Measurements from ENCODE around the gene STK17B. TPM values are rescaled to one million over a fixed set of nuclear protein-coding genes. Genes with fewer than 3 reads are reported as not detected.

Gene STK17B
- total RNA-seq, 1 donor from 2014 or later = 89.3 TPM

DNA sequence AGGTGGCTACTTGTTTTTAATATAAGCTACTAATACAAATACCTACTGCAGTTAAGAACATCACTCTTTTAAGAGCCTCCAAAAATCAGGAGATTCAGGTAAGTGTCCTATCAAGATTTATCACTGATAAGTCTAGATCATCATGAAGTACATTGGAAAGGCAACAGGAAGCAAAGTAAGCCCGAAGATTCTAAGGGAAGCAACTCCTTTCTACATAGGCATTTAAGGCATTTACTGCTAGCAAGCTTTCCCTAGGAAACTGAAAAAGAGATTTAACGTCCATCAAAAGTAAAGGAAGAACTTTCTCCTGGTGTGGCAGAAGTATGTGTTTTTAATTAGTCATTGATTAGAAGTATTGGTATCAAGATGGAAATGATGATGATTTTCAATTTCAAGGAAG, 3.7 kb downstream of the STK17B start:
- Mint-ChIP-seq H3K27me3 (ENCODE audit: unreplicated experiment) (no peaks in the 10 kb centered on the region), H3K4me1 (ENCODE audit: unreplicated experiment) (peaks cover 46% of the 10 kb centered on the region), H3K9me3 (ENCODE audit: unreplicated experiment) (no peaks in the 10 kb centered on the region), H3K27ac (ENCODE audit: unreplicated experiment) (peak overlapping the region; percentile 93), H3K36me3 (ENCODE audit: unreplicated experiment) (peaks cover 7% of the 10 kb centered on the region), H3K4me3 (ENCODE audit: unreplicated experiment) (peak overlapping the region; percentile 93)
- TF ChIP-seq, protein P1, sequence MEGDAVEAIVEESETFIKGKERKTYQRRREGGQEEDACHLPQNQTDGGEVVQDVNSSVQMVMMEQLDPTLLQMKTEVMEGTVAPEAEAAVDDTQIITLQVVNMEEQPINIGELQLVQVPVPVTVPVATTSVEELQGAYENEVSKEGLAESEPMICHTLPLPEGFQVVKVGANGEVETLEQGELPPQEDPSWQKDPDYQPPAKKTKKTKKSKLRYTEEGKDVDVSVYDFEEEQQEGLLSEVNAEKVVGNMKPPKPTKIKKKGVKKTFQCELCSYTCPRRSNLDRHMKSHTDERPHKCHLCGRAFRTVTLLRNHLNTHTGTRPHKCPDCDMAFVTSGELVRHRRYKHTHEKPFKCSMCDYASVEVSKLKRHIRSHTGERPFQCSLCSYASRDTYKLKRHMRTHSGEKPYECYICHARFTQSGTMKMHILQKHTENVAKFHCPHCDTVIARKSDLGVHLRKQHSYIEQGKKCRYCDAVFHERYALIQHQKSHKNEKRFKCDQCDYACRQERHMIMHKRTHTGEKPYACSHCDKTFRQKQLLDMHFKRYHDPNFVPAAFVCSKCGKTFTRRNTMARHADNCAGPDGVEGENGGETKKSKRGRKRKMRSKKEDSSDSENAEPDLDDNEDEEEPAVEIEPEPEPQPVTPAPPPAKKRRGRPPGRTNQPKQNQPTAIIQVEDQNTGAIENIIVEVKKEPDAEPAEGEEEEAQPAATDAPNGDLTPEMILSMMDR (IDR thresholded peaks at IDR 0.05) = no peak
- DNase-seq (ENCODE audit: extremely low spot score, unreplicated experiment) = no peak

DNA sequence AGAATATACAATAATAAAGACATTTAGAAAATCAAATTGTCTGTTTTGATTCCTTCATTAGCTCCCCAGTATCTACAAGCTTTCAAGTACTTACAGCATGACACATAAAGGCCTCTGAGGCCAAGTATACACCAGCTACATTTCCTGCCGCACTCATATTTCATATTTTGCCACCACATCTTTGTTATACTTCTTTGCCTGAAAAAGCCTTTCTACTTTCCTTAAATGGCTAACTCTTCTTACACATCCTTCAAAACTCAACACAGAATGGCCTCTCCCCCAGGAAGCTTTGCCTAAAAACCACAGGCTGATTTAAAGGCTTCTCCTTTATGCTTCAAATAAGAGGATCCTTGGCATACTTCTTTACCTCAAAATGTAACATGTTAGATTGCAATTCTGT, 4.5 kb downstream of the STK17B start:
- peak overlapping the region; percentile 93 for H3K4me3 Mint-ChIP-seq (ENCODE audit: unreplicated experiment)
- no peaks in the 10 kb centered on the region for H3K9me3 Mint-ChIP-seq (ENCODE audit: unreplicated experiment)
- peaks cover 14% of the 10 kb centered on the region for H3K36me3 Mint-ChIP-seq (ENCODE audit: unreplicated experiment)
- TF ChIP-seq, protein P1 (IDR thresholded peaks at IDR 0.05) = no peak
- H3K27me3 Mint-ChIP-seq (ENCODE audit: unreplicated experiment) = no peaks in the 10 kb centered on the region
- H3K4me1 Mint-ChIP-seq (ENCODE audit: unreplicated experiment) = peaks cover 51% of the 10 kb centered on the region
- peak overlapping the region; percentile 93 for H3K27ac Mint-ChIP-seq (ENCODE audit: unreplicated experiment)
- no peak for DNase-seq (ENCODE audit: extremely low spot score, unreplicated experiment)

DNA sequence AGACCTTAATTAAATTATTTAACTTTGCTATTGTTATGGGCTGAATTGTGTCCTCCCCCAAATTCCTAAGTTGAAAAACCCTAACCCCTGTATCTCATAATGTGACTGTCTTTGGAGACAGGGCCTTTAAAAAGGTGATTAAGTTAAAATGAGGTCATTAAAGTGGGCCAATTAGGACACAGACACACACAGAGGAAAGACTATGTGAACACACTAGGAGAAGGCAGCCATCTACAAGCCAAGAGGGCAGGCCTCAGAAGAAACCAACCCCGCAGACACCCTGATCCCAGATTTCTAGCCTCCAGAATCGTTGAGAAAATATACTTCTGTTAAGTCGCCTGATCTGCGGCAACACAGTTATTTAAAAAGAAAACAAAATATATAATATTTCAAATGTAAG, 6.4 kb downstream of the STK17B start:
- Mint-ChIP-seq H3K27ac (ENCODE audit: unreplicated experiment) (peak overlapping the region; percentile 70), H3K27me3 (ENCODE audit: unreplicated experiment) (no peaks in the 10 kb centered on the region), H3K36me3 (ENCODE audit: unreplicated experiment) (peaks cover 21% of the 10 kb centered on the region), H3K9me3 (ENCODE audit: unreplicated experiment) (no peaks in the 10 kb centered on the region), H3K4me1 (ENCODE audit: unreplicated experiment) (peaks cover 63% of the 10 kb centered on the region), H3K4me3 (ENCODE audit: unreplicated experiment) (no peak overlapping the region)
- TF ChIP-seq, protein P1 (IDR thresholded peaks at IDR 0.05) = no peak
- no peak for DNase-seq (ENCODE audit: extremely low spot score, unreplicated experiment)

DNA sequence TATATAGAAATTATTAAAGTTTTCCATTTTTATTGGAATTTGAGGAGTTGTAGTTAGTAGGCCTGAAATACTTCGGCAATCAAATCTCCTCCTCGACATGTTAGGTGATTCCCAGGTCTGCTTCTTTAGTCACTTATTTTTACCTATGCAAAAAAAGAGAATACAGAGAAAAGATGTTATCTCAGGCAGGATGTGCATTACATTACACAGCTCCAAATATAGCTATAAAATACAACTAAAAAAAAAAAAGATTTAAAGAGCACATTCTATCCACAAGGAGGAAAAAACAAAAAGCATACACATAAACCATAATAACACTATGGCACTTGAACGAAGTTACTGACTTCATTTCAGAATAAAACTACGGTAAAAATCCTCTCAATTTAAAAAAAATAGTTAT, 8.1 kb downstream of the STK17B start:
- Mint-ChIP-seq H3K27me3 (ENCODE audit: unreplicated experiment) (no peaks in the 10 kb centered on the region), H3K9me3 (ENCODE audit: unreplicated experiment) (no peaks in the 10 kb centered on the region), H3K4me3 (ENCODE audit: unreplicated experiment) (no peak overlapping the region), H3K27ac (ENCODE audit: unreplicated experiment) (peak overlapping the region; percentile 68), H3K36me3 (ENCODE audit: unreplicated experiment) (peaks cover 29% of the 10 kb centered on the region), H3K4me1 (ENCODE audit: unreplicated experiment) (peaks cover 77% of the 10 kb centered on the region)
- TF ChIP-seq, protein P1 (IDR thresholded peaks at IDR 0.05) = peak; percentile 27
- no peak for DNase-seq (ENCODE audit: extremely low spot score, unreplicated experiment)

DNA sequence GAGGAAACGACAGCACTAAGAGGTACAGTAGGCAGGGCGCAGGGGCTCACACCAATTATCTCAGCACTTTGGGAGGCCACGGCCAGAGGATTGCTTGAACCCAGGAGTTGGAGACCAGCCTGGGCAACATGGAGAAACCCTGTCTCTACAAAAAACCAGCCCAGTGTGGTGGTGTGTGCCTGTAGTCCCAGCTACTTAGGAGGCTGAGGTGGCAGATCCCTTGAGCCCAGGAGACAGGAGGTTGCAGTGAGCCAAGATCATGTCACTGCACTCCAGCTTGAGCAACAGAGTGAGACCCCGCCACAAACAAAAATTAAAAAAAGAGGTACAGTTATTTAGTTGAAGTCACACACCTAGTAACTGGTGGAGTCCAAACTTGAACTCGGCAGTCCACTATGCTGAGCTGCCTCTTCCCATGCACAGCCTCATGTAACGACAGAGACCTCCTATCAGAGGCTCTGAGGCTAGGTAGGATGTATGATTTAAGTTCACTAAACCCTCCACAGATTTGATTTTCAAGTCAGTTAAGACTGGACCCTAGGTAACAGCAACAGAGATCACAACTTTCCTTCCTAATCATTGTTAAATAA, 8.7 kb downstream of the STK17B start:
- Mint-ChIP-seq H3K4me1 (ENCODE audit: unreplicated experiment) (peaks cover 75% of the 10 kb centered on the region), H3K4me3 (ENCODE audit: unreplicated experiment) (no peak overlapping the region), H3K9me3 (ENCODE audit: unreplicated experiment) (no peaks in the 10 kb centered on the region), H3K27ac (ENCODE audit: unreplicated experiment) (peak overlapping the region; percentile 68), H3K36me3 (ENCODE audit: unreplicated experiment) (peaks cover 31% of the 10 kb centered on the region), H3K27me3 (ENCODE audit: unreplicated experiment) (no peaks in the 10 kb centered on the region)
- TF ChIP-seq, protein P1 (IDR thresholded peaks at IDR 0.05) = no peak
- no peak for DNase-seq (ENCODE audit: extremely low spot score, unreplicated experiment)
